ENCODE results near the gene MYO16.

DNA sequence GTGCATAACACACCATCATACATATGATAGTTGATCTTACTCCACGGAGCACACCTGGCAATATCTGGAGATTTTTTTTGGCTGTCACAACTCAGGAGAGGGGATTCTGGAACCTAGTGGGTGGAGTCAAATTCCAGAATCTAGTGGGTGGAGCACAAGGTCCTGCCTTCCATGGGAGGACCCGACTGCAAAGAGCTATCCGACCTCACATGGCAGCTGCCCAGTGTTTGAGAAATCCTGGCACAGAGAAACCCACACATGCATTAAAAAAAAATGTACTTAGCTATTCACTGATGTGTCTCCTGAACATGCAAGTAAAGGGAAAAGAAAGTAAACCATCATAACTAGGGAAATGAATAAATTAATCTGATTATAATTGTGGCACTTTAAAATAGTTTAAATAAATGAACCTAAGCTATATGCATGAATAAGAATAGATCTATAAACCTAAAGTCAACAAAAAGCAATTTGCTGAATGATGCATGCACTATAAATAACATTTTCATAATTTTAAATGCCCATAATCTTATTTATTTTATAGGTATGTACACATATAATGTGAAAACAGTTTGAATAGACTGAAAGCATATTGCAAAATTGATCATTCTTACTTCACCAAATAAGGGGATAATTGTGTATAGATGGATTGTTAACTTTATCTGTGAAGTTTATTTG lies 300.3 kb downstream of the MYO16 start:
- TF ChIP-seq EZH2 (IDR thresholded peaks at IDR 0.05; ENCODE audit: borderline replicate concordance, insufficient read depth, low read length, poor library complexity, severe bottlenecking) (no peak), POLR2AphosphoS5 (IDR thresholded peaks at IDR 0.05) (no peak), RAD21 (conservative IDR thresholded peaks at IDR 0.05) (no peak), TAF1 (IDR thresholded peaks at IDR 0.05; ENCODE audit: low read depth) (no peak), EP300 (conservative IDR thresholded peaks at IDR 0.05; ENCODE audit: poor library complexity, severe bottlenecking) (no peak), MXI1 (conservative IDR thresholded peaks at IDR 0.05; ENCODE audit: poor library complexity, severe bottlenecking) (no peak)
- TF ChIP-seq, protein P1, sequence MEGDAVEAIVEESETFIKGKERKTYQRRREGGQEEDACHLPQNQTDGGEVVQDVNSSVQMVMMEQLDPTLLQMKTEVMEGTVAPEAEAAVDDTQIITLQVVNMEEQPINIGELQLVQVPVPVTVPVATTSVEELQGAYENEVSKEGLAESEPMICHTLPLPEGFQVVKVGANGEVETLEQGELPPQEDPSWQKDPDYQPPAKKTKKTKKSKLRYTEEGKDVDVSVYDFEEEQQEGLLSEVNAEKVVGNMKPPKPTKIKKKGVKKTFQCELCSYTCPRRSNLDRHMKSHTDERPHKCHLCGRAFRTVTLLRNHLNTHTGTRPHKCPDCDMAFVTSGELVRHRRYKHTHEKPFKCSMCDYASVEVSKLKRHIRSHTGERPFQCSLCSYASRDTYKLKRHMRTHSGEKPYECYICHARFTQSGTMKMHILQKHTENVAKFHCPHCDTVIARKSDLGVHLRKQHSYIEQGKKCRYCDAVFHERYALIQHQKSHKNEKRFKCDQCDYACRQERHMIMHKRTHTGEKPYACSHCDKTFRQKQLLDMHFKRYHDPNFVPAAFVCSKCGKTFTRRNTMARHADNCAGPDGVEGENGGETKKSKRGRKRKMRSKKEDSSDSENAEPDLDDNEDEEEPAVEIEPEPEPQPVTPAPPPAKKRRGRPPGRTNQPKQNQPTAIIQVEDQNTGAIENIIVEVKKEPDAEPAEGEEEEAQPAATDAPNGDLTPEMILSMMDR (IDR thresholded peaks at IDR 0.05; ENCODE audit: poor library complexity, severe bottlenecking): no peak
- TF ChIP-seq, protein P2, sequence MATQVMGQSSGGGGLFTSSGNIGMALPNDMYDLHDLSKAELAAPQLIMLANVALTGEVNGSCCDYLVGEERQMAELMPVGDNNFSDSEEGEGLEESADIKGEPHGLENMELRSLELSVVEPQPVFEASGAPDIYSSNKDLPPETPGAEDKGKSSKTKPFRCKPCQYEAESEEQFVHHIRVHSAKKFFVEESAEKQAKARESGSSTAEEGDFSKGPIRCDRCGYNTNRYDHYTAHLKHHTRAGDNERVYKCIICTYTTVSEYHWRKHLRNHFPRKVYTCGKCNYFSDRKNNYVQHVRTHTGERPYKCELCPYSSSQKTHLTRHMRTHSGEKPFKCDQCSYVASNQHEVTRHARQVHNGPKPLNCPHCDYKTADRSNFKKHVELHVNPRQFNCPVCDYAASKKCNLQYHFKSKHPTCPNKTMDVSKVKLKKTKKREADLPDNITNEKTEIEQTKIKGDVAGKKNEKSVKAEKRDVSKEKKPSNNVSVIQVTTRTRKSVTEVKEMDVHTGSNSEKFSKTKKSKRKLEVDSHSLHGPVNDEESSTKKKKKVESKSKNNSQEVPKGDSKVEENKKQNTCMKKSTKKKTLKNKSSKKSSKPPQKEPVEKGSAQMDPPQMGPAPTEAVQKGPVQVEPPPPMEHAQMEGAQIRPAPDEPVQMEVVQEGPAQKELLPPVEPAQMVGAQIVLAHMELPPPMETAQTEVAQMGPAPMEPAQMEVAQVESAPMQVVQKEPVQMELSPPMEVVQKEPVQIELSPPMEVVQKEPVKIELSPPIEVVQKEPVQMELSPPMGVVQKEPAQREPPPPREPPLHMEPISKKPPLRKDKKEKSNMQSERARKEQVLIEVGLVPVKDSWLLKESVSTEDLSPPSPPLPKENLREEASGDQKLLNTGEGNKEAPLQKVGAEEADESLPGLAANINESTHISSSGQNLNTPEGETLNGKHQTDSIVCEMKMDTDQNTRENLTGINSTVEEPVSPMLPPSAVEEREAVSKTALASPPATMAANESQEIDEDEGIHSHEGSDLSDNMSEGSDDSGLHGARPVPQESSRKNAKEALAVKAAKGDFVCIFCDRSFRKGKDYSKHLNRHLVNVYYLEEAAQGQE (IDR thresholded peaks at IDR 0.05; ENCODE audit: borderline replicate concordance): no peak

Data from neural cell (in vitro differentiated cells).